Peyer's patch (tissue), 4 donors: ENCODE measurements around the gene CYP2D6.

Experiments used
- CTCF ChIP-seq, 6 experiments: fragments of 450-650 bp in 4 of 6; fragments of 200-600 bp in 2 of 6; sonication (generic) in 1 of 6; IDR thresholded peaks; one replicate each; pipeline ENCODE4 v1.5.1; 2017 to 2019; ENCODE audit warnings: antibody characterized with exemption in 6 of 6, mild to moderate bottlenecking in 3 of 6, moderate library complexity in 1 of 6
- POLR2A ChIP-seq, 2 donors: fragments of 450-650 bp; IDR thresholded peaks; one replicate each; pipeline ENCODE4 v1.5.1; 2017; ENCODE audit warnings: antibody characterized with exemption in 2 of 2, mild to moderate bottlenecking in 2 of 2, moderate library complexity in 2 of 2

DNA sequence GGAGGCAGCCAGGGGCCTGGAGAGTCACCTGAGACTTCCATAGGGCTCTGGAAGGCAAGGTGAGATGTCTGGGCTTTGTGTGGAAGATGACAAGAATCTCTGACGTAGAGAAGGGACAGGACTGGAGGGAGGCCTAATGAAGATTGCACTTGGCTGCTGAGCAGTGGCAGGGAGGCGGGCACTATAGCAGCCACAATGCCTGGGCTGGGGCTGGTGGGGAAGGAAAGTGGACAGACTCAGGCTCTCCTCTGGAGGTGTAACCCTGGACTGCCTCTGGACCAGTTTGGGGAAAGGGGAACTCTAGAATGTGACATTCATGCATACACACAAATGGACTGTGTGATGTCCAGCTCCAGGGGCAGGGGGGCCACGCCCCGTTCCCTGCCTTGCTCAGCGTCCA lies 34.3 kb upstream of the CYP2D6 start:
- TF ChIP-seq CTCF (IDR thresholded peaks at IDR 0.05) (no peak), POLR2A (IDR thresholded peaks at IDR 0.05) (no peak)
